Measurements from ENCODE around the gene SLC49A4.

SLC49A4 gene

GRCh38 chr3:122923611-122924010 lies 128.7 kb downstream of the SLC49A4 start:
- no peaks in the 10 kb centered on the region for H3K36me3 ChIP-seq (ENCODE audit: control insufficient read depth, insufficient read depth, low read length, severe bottlenecking)

GRCh38 chr3:122924056-122924455 lies 129.2 kb downstream of the SLC49A4 start:
- H3K4me3 ChIP-seq (ENCODE audit: low read length): no peak overlapping the region
- peaks cover 81% of the 10 kb centered on the region for H3K27me3 ChIP-seq (replicated peaks; ENCODE audit: control insufficient read depth, insufficient read depth, low read length)
- no peak for DNase-seq (ENCODE audit: low read depth)
- H3K36me3 ChIP-seq (ENCODE audit: control insufficient read depth, insufficient read depth, low read length, severe bottlenecking): no peaks in the 10 kb centered on the region
- H3K9ac ChIP-seq (ENCODE audit: low read length): no peak overlapping the region
- H3K4me1 ChIP-seq (ENCODE audit: control insufficient read depth, insufficient read depth, low read length): no peaks in the 10 kb centered on the region
- H3K9me3 ChIP-seq (ENCODE audit: control insufficient read depth, low read length): no peaks in the 10 kb centered on the region

More at GRCh38 chr3:122923611-122924010, 128.7 kb downstream of the SLC49A4 start:
- H3K4me1 ChIP-seq (ENCODE audit: control insufficient read depth, insufficient read depth, low read length): no peaks in the 10 kb centered on the region
- H3K9ac ChIP-seq (ENCODE audit: low read length): no peak overlapping the region
- H3K27me3 ChIP-seq (replicated peaks; ENCODE audit: control insufficient read depth, insufficient read depth, low read length): peaks cover 76% of the 10 kb centered on the region
- no peak for DNase-seq (ENCODE audit: low read depth)
- no peak overlapping the region for H3K4me3 ChIP-seq (ENCODE audit: low read length)
- H3K9me3 ChIP-seq (ENCODE audit: control insufficient read depth, low read length): no peaks in the 10 kb centered on the region

- Histone ChIP-seq H3K9ac (ENCODE audit: low read length) (no peak overlapping the region), H3K36me3 (ENCODE audit: control insufficient read depth, insufficient read depth, low read length, severe bottlenecking) (no peaks in the 10 kb centered on the region), H3K27me3 (replicated peaks; ENCODE audit: control insufficient read depth, insufficient read depth, low read length) (peaks cover 87% of the 10 kb centered on the region), H3K4me1 (ENCODE audit: control insufficient read depth, insufficient read depth, low read length) (no peaks in the 10 kb centered on the region), H3K4me3 (ENCODE audit: low read length) (no peak overlapping the region), H3K9me3 (ENCODE audit: control insufficient read depth, low read length) (no peaks in the 10 kb centered on the region)
- DNase-seq (ENCODE audit: low read depth): no peak
Observed at GRCh38 chr3:122925756-122926155, 130.9 kb downstream of the SLC49A4 start.

GRCh38 chr3:122926322-122926721 lies 131.5 kb downstream of the SLC49A4 start:
- Histone ChIP-seq H3K4me3 (ENCODE audit: low read length) (no peak overlapping the region), H3K4me1 (ENCODE audit: control insufficient read depth, insufficient read depth, low read length) (no peaks in the 10 kb centered on the region), H3K27me3 (replicated peaks; ENCODE audit: control insufficient read depth, insufficient read depth, low read length) (peaks cover 85% of the 10 kb centered on the region), H3K9ac (ENCODE audit: low read length) (no peak overlapping the region), H3K9me3 (ENCODE audit: control insufficient read depth, low read length) (no peaks in the 10 kb centered on the region), H3K36me3 (ENCODE audit: control insufficient read depth, insufficient read depth, low read length, severe bottlenecking) (no peaks in the 10 kb centered on the region)
- DNase-seq (ENCODE audit: low read depth): no peak

GRCh38 chr3:122926811-122927210 lies 131.9 kb downstream of the SLC49A4 start:
- Histone ChIP-seq H3K4me3 (ENCODE audit: low read length) (no peak overlapping the region), H3K9me3 (ENCODE audit: control insufficient read depth, low read length) (no peaks in the 10 kb centered on the region), H3K4me1 (ENCODE audit: control insufficient read depth, insufficient read depth, low read length) (no peaks in the 10 kb centered on the region), H3K36me3 (ENCODE audit: control insufficient read depth, insufficient read depth, low read length, severe bottlenecking) (no peaks in the 10 kb centered on the region), H3K9ac (ENCODE audit: low read length) (no peak overlapping the region), H3K27me3 (replicated peaks; ENCODE audit: control insufficient read depth, insufficient read depth, low read length) (peaks cover 80% of the 10 kb centered on the region)
- DNase-seq (ENCODE audit: low read depth): no peak

GRCh38 chr3:122927726-122928125 lies 132.9 kb downstream of the SLC49A4 start:
- Histone ChIP-seq H3K9me3 (ENCODE audit: control insufficient read depth, low read length) (no peaks in the 10 kb centered on the region), H3K27me3 (replicated peaks; ENCODE audit: control insufficient read depth, insufficient read depth, low read length) (peaks cover 76% of the 10 kb centered on the region), H3K4me3 (ENCODE audit: low read length) (no peak overlapping the region), H3K9ac (ENCODE audit: low read length) (no peak overlapping the region), H3K4me1 (ENCODE audit: control insufficient read depth, insufficient read depth, low read length) (no peaks in the 10 kb centered on the region), H3K36me3 (ENCODE audit: control insufficient read depth, insufficient read depth, low read length, severe bottlenecking) (no peaks in the 10 kb centered on the region)
- DNase-seq (ENCODE audit: low read depth): no peak

GRCh38 chr3:122928396-122929187 lies 133.7 kb downstream of the SLC49A4 start:
- Histone ChIP-seq H3K4me3 (ENCODE audit: low read length) (no peak overlapping the region), H3K36me3 (ENCODE audit: control insufficient read depth, insufficient read depth, low read length, severe bottlenecking) (no peaks in the 10 kb centered on the region), H3K4me1 (ENCODE audit: control insufficient read depth, insufficient read depth, low read length) (no peaks in the 10 kb centered on the region), H3K9ac (ENCODE audit: low read length) (no peak overlapping the region), H3K27me3 (replicated peaks; ENCODE audit: control insufficient read depth, insufficient read depth, low read length) (peaks cover 72% of the 10 kb centered on the region), H3K9me3 (ENCODE audit: control insufficient read depth, low read length) (no peaks in the 10 kb centered on the region)
- no peak for DNase-seq (ENCODE audit: low read depth)

GRCh38 chr3:122929188-122930062 lies 134.6 kb downstream of the SLC49A4 start:
- no peak overlapping the region for H3K4me3 ChIP-seq (ENCODE audit: low read length)
- peaks cover 63% of the 10 kb centered on the region for H3K27me3 ChIP-seq (replicated peaks; ENCODE audit: control insufficient read depth, insufficient read depth, low read length)
- no peaks in the 10 kb centered on the region for H3K9me3 ChIP-seq (ENCODE audit: control insufficient read depth, low read length)
- H3K4me1 ChIP-seq (ENCODE audit: control insufficient read depth, insufficient read depth, low read length): no peaks in the 10 kb centered on the region
- DNase-seq (ENCODE audit: low read depth): no peak
- no peak overlapping the region for H3K9ac ChIP-seq (ENCODE audit: low read length)
- H3K36me3 ChIP-seq (ENCODE audit: control insufficient read depth, insufficient read depth, low read length, severe bottlenecking): no peaks in the 10 kb centered on the region

GRCh38 chr3:122930063-122930997 lies 135.5 kb downstream of the SLC49A4 start:
- peaks cover 60% of the 10 kb centered on the region for H3K27me3 ChIP-seq (replicated peaks; ENCODE audit: control insufficient read depth, insufficient read depth, low read length)
- no peaks in the 10 kb centered on the region for H3K9me3 ChIP-seq (ENCODE audit: control insufficient read depth, low read length)
- no peak for DNase-seq (ENCODE audit: low read depth)
- H3K4me3 ChIP-seq (ENCODE audit: low read length): no peak overlapping the region
- no peaks in the 10 kb centered on the region for H3K36me3 ChIP-seq (ENCODE audit: control insufficient read depth, insufficient read depth, low read length, severe bottlenecking)
- H3K4me1 ChIP-seq (ENCODE audit: control insufficient read depth, insufficient read depth, low read length): no peaks in the 10 kb centered on the region
- no peak overlapping the region for H3K9ac ChIP-seq (ENCODE audit: low read length)
